B cell (primary cell): Measurements from ENCODE around the gene ARHGAP33. TPM values are rescaled to one million over a fixed set of nuclear protein-coding genes. Genes with fewer than 3 reads are reported as not detected.
A peak's percentile ranks its signal among the peaks of the same experiment; 100 is the strongest.

Source experiments
- ATAC-seq: fragments of 200-7000 bp; cut with Tn5 transposase; one replicate; pipeline ENCODE4 v1.10.0; 2021; ENCODE audit warnings: low read depth, mild to moderate bottlenecking, moderate number of reproducible peaks, moderate library complexity
- CTCF ChIA-PET: fragments of 350-600 bp; sonication (Branson Sonifier 250); formaldehyde crosslinking; loops from one replicate; lab custom pipeline; 2021; ENCODE audit warnings: antibody characterized with exemption, inconsistent platforms; lab: Charles Lee
- POLR2A ChIA-PET: fragments of 350-600 bp; sonication (Branson Sonifier 250); formaldehyde crosslinking; loops from one replicate; lab custom pipeline; 2021; ENCODE audit warnings: antibody characterized with exemption; lab: Charles Lee
- DNase-seq: peaks from one replicate; pipeline ENCODE4 v3.0.0; 2013
- H2AFZ ChIP-seq: 2 replicates; pipeline ENCODE4 v1.6.1; 2012; ENCODE audit warnings: mild to moderate bottlenecking, low read depth, low read length; ENCODE audit not compliant: insufficient read depth, poor library complexity, severe bottlenecking
- H3K27ac ChIP-seq, 2 donors: 1 replicate in 1 of 2; 2 replicates in 1 of 2; pipeline ENCODE4 v1.5.1; 2012 to 2013; ENCODE audit warnings: low read length in 2 of 2, mild to moderate bottlenecking in 2 of 2, moderate library complexity in 1 of 2
- H3K27me3 ChIP-seq, 4 experiments: fragments of 200-600 bp in 1 of 4; sonication (generic) in 1 of 4; replicated peaks in 1 of 4; 1 replicate in 2 of 4; 2 replicates in 2 of 4; pipeline versions ENCODE4 v1.6.1 to v1.7.0; 2013 to 2016; ENCODE audit warnings: low read length in 3 of 4, mild to moderate bottlenecking in 2 of 4, mixed read lengths in 1 of 4, moderate library complexity in 1 of 4; ENCODE audit not compliant: insufficient read depth in 4 of 4, control insufficient read depth in 3 of 4; ENCODE audit errors: control extremely low read depth in 1 of 4
- H3K36me3 ChIP-seq, 2 experiments: replicated peaks in 1 of 2; 1 replicate in 1 of 2; 2 replicates in 1 of 2; pipeline versions ENCODE4 v1.6.1 to v1.7.1; 2013; ENCODE audit warnings: low read length in 1 of 2; ENCODE audit not compliant: insufficient read depth in 2 of 2, control insufficient read depth in 1 of 2; ENCODE audit errors: control extremely low read depth in 1 of 2, extremely low read depth in 1 of 2
- H3K4me1 ChIP-seq, 2 donors: fragments of 200-600 bp in 1 of 2; sonication (generic) in 1 of 2; 1 replicate in 1 of 2; 2 replicates in 1 of 2; pipeline versions ENCODE4 v1.5.1 to v1.6.1; 2013 to 2017; ENCODE audit warnings: low read length in 2 of 2; ENCODE audit not compliant: control insufficient read depth in 2 of 2, insufficient read depth in 2 of 2
- H3K4me2 ChIP-seq: replicated peaks from 2 replicates; pipeline ENCODE3; 2012; ENCODE audit warnings: mild to moderate bottlenecking, low read depth, low read length; ENCODE audit not compliant: poor library complexity, severe bottlenecking
- H3K4me3 ChIP-seq, 5 experiments: fragments of 200-600 bp in 1 of 5; sonication (generic) in 1 of 5; 1 replicate in 3 of 5; 2 replicates in 2 of 5; pipeline versions ENCODE4 v1.5.1 to v1.7.0; 2011 to 2016; ENCODE audit warnings: low read length in 4 of 5, mild to moderate bottlenecking in 4 of 5, low read depth in 2 of 5, control low read depth in 1 of 5, moderate library complexity in 1 of 5; ENCODE audit not compliant: insufficient read depth in 1 of 5; ENCODE audit errors: control extremely low read depth in 1 of 5, extremely low read depth in 1 of 5
- H3K79me2 ChIP-seq: fragments of 200-600 bp; sonication (generic); one replicate; pipeline ENCODE4 v1.6.0; 2016; ENCODE audit warnings: low read length; ENCODE audit not compliant: control insufficient read depth, insufficient read depth
- H3K9ac ChIP-seq: fragments of 200-600 bp; sonication (generic); 2 replicates; pipeline ENCODE4 v1.6.1; 2017; ENCODE audit warnings: mild to moderate bottlenecking, low read length, moderate library complexity
- H3K9me3 ChIP-seq, 3 donors: one replicate each; pipeline versions ENCODE4 v1.6.1 to v1.7.1; 2013; ENCODE audit warnings: low read length in 2 of 3; ENCODE audit not compliant: control insufficient read depth in 2 of 3, insufficient read depth in 1 of 3; ENCODE audit errors: control extremely low read depth in 1 of 3
- H4K20me1 ChIP-seq: 2 replicates; pipeline ENCODE4 v1.6.0; 2012; ENCODE audit warnings: mild to moderate bottlenecking, low read length; ENCODE audit not compliant: insufficient read depth, control insufficient read depth, poor library complexity, severe bottlenecking
- H3K27ac Mint-ChIP-seq: one replicate; pipeline ENCODE4 v1.8.0; 2021; ENCODE audit warnings: mixed read lengths
- H3K27me3 Mint-ChIP-seq: one replicate; pipeline ENCODE4 v1.8.0; 2021; ENCODE audit warnings: mixed read lengths
- H3K4me1 Mint-ChIP-seq: one replicate; pipeline ENCODE4 v1.8.0; 2021; ENCODE audit warnings: mixed read lengths
- H3K4me3 Mint-ChIP-seq: one replicate; pipeline ENCODE4 v1.8.0; 2021; ENCODE audit warnings: mixed read lengths
- H3K9me3 Mint-ChIP-seq: one replicate; pipeline ENCODE4 v1.8.0; 2022; ENCODE audit warnings: mixed read lengths; ENCODE audit not compliant: insufficient read depth
- EZH2 ChIP-seq: IDR thresholded peaks from 2 replicates; pipeline ENCODE4 v1.6.1; 2012; ENCODE audit warnings: borderline replicate concordance, low read depth, mild to moderate bottlenecking, moderate library complexity, low read length; ENCODE audit not compliant: insufficient read depth, poor library complexity, severe bottlenecking
- WGBS: methylation state at CpG from one replicate; pipeline ENCODE4 v1.1.5; 2013; ENCODE audit warnings: missing lambda C conversion rate; ENCODE audit not compliant: insufficient coverage; 5-methylcytosine and 5-hydroxymethylcytosine counted together
- intact Hi-C: fragments of 100-400 bp; cut with micrococcal nuclease; formaldehyde crosslinking; loops from one replicate; pipeline ENCODE4 v1.10.0; 2022
- polyA plus RNA-seq: library from polyadenylated mRNA; depleted of rRNA; stranded (reverse); fragments of >200 nt; gene quantifications from 2 replicates; pipeline ENCODE4 v1.2.3, GENCODE V29; 2012
- total RNA-seq, 2 donors: library from RNA; stranded (reverse); fragments of 120-200 nt in 1 of 2; gene quantifications; 1 replicate in 1 of 2; 2 replicates in 1 of 2; pipeline versions ENCODE4 v1.2.3 to v1.2.4, GENCODE V29; 2013 to 2022
- TF ChIP-seq, protein P1 (sequence below): fragments of 200-600 bp; IDR thresholded peaks from one replicate; pipeline ENCODE4 v1.8.0; 2022; ENCODE audit warnings: antibody characterized with exemption, mild to moderate bottlenecking

ARHGAP33 gene
- total and polyA plus RNA-seq, 2 donors (not counting 1 experiment from before 2014, with no cell fraction given) = 18.2 to 27.8 TPM

GRCh38 chr19:35796645-35797542, 21.5 kb downstream of the ARHGAP33 start:
- peak overlapping the region; percentile 30 for H3K4me2 ChIP-seq
- H3K36me3 ChIP-seq = no peaks in the 10 kb centered on the region
- Mint-ChIP-seq H3K27ac (no peak overlapping the region), H3K4me1 (peaks cover 6% of the 10 kb centered on the region), H3K9me3 (no peaks in the 10 kb centered on the region), H3K4me3 (no peak overlapping the region), H3K27me3 (peaks cover 27% of the 10 kb centered on the region)
- 26% methylated on average over 38 of the region's 39 CpGs for WGBS
- H3K9ac ChIP-seq = no peak overlapping the region
- peaks cover 0 to 17% (median 3%) of the 10 kb centered on the region in 4 experiments for H3K27me3 ChIP-seq
- POLR2A ChIA-PET = interaction anchor here (0.7 kb wide), 1 partner anchor 389 kb away, joined by 6 read pairs; no protein-coding TSS in a partner anchor
- peaks cover 0 to 5% (median 0%) of the 10 kb centered on the region in 3 donors for H3K9me3 ChIP-seq
- CTCF ChIA-PET = no interaction called here
- H3K4me1 ChIP-seq = peaks cover 0 to 5% of the 10 kb centered on the region in 2 donors
- DNase-seq = no peak
- intact Hi-C loops = no loop called here
- H4K20me1 ChIP-seq = no peaks in the 10 kb centered on the region
- no peak overlapping the region for H3K27ac ChIP-seq
- no peak for ATAC-seq
- no peaks in the 10 kb centered on the region for H3K79me2 ChIP-seq
- TF ChIP-seq EZH2 = no peak
- TF ChIP-seq, protein P1, sequence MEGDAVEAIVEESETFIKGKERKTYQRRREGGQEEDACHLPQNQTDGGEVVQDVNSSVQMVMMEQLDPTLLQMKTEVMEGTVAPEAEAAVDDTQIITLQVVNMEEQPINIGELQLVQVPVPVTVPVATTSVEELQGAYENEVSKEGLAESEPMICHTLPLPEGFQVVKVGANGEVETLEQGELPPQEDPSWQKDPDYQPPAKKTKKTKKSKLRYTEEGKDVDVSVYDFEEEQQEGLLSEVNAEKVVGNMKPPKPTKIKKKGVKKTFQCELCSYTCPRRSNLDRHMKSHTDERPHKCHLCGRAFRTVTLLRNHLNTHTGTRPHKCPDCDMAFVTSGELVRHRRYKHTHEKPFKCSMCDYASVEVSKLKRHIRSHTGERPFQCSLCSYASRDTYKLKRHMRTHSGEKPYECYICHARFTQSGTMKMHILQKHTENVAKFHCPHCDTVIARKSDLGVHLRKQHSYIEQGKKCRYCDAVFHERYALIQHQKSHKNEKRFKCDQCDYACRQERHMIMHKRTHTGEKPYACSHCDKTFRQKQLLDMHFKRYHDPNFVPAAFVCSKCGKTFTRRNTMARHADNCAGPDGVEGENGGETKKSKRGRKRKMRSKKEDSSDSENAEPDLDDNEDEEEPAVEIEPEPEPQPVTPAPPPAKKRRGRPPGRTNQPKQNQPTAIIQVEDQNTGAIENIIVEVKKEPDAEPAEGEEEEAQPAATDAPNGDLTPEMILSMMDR = no peak
- H3K4me3 ChIP-seq = no peak overlapping the region
- H2AFZ ChIP-seq = no peak overlapping the region

DNA sequence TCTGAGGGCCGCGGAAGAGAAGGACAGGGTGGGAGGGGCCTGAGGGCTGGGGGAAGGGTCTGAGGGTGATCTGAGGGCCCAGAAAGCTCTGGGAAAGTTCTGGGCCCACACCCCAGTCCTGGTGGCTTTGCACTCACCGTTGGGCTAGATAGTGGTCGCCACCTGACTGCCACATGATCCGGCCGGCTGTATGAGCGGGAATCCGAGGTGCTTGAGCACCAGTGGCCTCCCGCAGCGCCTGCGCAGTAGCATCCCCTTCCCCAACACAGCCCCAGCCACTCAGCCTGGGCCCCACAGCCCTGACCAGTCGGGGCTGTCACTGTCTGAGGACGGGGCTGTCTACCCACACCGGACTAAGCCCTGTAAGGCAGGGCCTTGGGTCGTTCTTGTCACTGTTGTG, 22.3 kb downstream of the ARHGAP33 start:
- no peaks in the 10 kb centered on the region for H3K79me2 ChIP-seq
- Mint-ChIP-seq H3K27ac (no peak overlapping the region), H3K27me3 (peaks cover 26% of the 10 kb centered on the region), H3K4me3 (peak overlapping the region; percentile 13), H3K4me1 (peaks cover 6% of the 10 kb centered on the region), H3K9me3 (no peaks in the 10 kb centered on the region)
- TF ChIP-seq EZH2 = no peak
- TF ChIP-seq, protein P1 = no peak
- ChIA-PET CTCF (no interaction called here), POLR2A (no interaction called here)
- no peak for DNase-seq
- H3K9ac ChIP-seq = no peak overlapping the region
- no peak overlapping the region for H3K4me3 ChIP-seq
- 11% methylated on average over 15 of the region's 15 CpGs for WGBS
- H3K4me2 ChIP-seq = peak overlapping the region; percentile 30
- H3K36me3 ChIP-seq = no peaks in the 10 kb centered on the region
- ATAC-seq = no peak
- no peak overlapping the region for H2AFZ ChIP-seq
- H4K20me1 ChIP-seq = no peaks in the 10 kb centered on the region
- intact Hi-C loops = no loop called here
- H3K27me3 ChIP-seq = peaks cover 0 to 17% (median 3%) of the 10 kb centered on the region in 4 experiments
- no peak overlapping the region for H3K27ac ChIP-seq
- peaks cover 0 to 13% (median 0%) of the 10 kb centered on the region in 3 donors for H3K9me3 ChIP-seq
- peaks cover 0 to 5% of the 10 kb centered on the region in 2 donors for H3K4me1 ChIP-seq
